Astrocyte of the spinal cord (primary cell): Measurements from ENCODE around the gene MS4A4E.

Experiments
- DNase-seq: peaks from one replicate; pipeline ENCODE4 v3.0.0; 2011; ENCODE audit warnings: low read depth, low spot score
- H3K4me3 ChIP-seq: 2 replicates; pipeline ENCODE4 v1.5.1; 2011; ENCODE audit warnings: low read depth, mild to moderate bottlenecking, low read length, moderate library complexity
- CTCF ChIP-seq: IDR thresholded peaks from 2 replicates; pipeline ENCODE4 v1.5.1; 2012; ENCODE audit warnings: low read depth, mild to moderate bottlenecking, low read length, inconsistent platforms
- in situ Hi-C: cut with HindIII; loops from 2 replicates; pipeline ENCODE4 v1.10.0; 2017; ENCODE audit warnings: low sequenced_read_pairs

Gene MS4A4E

GRCh38 chr11:60175860-60176275 lies 67.1 kb downstream of the MS4A4E start:
- TF ChIP-seq CTCF, result no peak
- in situ Hi-C loops, result no loop called here
- no peak for DNase-seq
- H3K4me3 ChIP-seq, result no peak overlapping the region

GRCh38 chr11:60172011-60172410 lies 70.9 kb downstream of the MS4A4E start:
- H3K4me3 ChIP-seq, result no peak overlapping the region
- no peak for TF ChIP-seq CTCF
- in situ Hi-C loops, result no loop called here
- DNase-seq, result no peak

GRCh38 chr11:60170566-60170965 lies 72.4 kb downstream of the MS4A4E start:
- no peak for DNase-seq
- no peak overlapping the region for H3K4me3 ChIP-seq
- in situ Hi-C loops, result no loop called here
- TF ChIP-seq CTCF, result no peak

- H3K4me3 ChIP-seq, result no peak overlapping the region
- TF ChIP-seq CTCF, result peak; percentile 1
- in situ Hi-C loops, result no loop called here
- DNase-seq, result peak; percentile 0
Observed at GRCh38 chr11:60169264-60169915, 73.5 kb downstream of the MS4A4E start.

- in situ Hi-C loops, result no loop called here
- DNase-seq, result no peak
- TF ChIP-seq CTCF, result no peak
- H3K4me3 ChIP-seq, result no peak overlapping the region
Observed at GRCh38 chr11:60168306-60168705, 74.6 kb downstream of the MS4A4E start.

GRCh38 chr11:60165951-60166350 lies 77.0 kb downstream of the MS4A4E start:
- TF ChIP-seq CTCF, result no peak
- DNase-seq, result no peak
- H3K4me3 ChIP-seq, result no peak overlapping the region
- in situ Hi-C loops, result no loop called here
